ENCODE data around the gene GJD3. TPM values are rescaled to one million over a fixed set of nuclear protein-coding genes. Genes with fewer than 3 reads are reported as not detected.

The GJD3 gene
- total and polyA plus RNA-seq, 9 of the 15 experiments (the other 6 are each of a cell fraction or from before 2014, with no cell fraction given) = 0.17 to 0.38 TPM; not detected in 7

GRCh38 chr17:40351359-40352236, 12.9 kb downstream of the GJD3 start (continued):
- TF ChIP-seq, protein P1, sequence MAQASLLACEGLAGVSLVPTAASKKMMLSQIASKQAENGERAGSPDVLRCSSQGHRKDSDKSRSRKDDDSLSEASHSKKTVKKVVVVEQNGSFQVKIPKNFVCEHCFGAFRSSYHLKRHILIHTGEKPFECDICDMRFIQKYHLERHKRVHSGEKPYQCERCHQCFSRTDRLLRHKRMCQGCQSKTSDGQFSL (CRISPR knock-in tag; IDR thresholded peaks at IDR 0.05) = no peak
- TF ChIP-seq, protein P1 (tag; IDR thresholded peaks at IDR 0.05) = no peak
- TF ChIP-seq HIVEP1 (CRISPR knock-in tag; IDR thresholded peaks at IDR 0.05) (no peak), NR4A1 (CRISPR knock-in tag; IDR thresholded peaks at IDR 0.05) (no peak), NR4A1 (tag; IDR thresholded peaks at IDR 0.05) (no peak), FOXA3 (CRISPR knock-in tag; conservative IDR thresholded peaks at IDR 0.05 in 1 of 2, IDR thresholded peaks at IDR 0.05 in 1 of 2) (no peak), ZBTB1 (CRISPR knock-in tag; IDR thresholded peaks at IDR 0.05; ENCODE audit: borderline replicate concordance, low read depth) (no peak)

DNA sequence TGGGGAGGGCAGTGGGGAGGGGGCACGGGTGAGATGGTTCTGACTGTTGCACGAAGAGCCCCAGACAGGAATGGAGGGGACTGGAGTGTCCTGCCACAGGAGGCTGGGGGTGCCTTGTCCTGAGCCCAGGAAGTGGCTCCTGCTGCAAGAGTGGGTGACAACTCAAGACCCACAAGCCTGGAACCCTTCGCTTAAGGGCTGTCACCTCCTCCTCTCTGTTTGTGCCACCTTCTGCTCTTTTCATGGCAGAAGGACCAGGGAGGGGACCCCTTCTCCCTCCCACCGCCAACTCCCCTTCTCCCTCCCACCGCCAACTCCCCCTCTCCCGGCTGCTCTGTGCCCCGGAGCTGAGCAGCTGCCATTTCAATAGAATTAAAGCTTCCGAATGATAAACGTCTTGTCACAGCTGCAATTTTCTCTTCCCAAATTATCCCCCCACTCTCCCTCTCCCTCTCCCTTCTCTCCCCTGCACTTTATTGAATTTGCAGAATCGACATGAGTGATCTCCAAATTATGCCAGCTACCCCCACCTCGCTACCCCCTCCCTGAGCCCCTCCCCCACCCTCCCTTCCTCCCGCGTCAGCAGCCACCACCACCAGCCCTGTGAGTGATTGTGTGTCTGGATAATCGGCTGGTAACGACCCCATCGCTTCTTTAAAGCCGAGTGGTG, 13.7 kb downstream of the GJD3 start:
- ChIA-PET POLR2A (interaction anchor here (1.1 to 1.3 kb wide), 2 partner anchors 13 to 411 kb away, joined by 3 to 4 read pairs; no protein-coding TSS in a partner anchor), CTCF (ENCODE audit: low intra/inter-chr PET ratio) (no interaction called here)
- intact Hi-C loops (cut with micrococcal nuclease) = loop anchor here (10.0 kb wide), 1 partner anchor 336 kb away; the partner anchor contains the start of gene CSF3
- WGBS (ENCODE audit: insufficient coverage, low coverage, missing lambda C conversion rate) = 65% methylated on average over 7 of the region's 17 CpGs
- BruUV-seq (replicated peaks) = no TSS peak
- Histone ChIP-seq H3K4me3 (no peak overlapping the region), H3K4me2 (ENCODE audit: insufficient read depth, low read length) (no peak overlapping the region), H3K9me1 (ENCODE audit: control insufficient read depth, insufficient read depth, low read length) (no peaks in the 10 kb centered on the region), H4K20me1 (replicated peaks; ENCODE audit: control insufficient read depth, insufficient read depth, low read length) (0 out of 2 replicates have a peak, but pooled peaks cover 3% of the 10 kb centered on the region), H3K9ac (ENCODE audit: insufficient read depth in 1 of 2, low read depth in 2 of 2, low read length in 2 of 2) (no peak overlapping the region), H2AFZ (ENCODE audit: low read depth, low read length) (no peak overlapping the region), H3K27ac (ENCODE audit: extremely low read depth, low read depth, low read length) (no peak overlapping the region), H3K9me3 (replicated peaks; ENCODE audit: control insufficient read depth, insufficient read depth, low read depth, low read length) (no peaks in the 10 kb centered on the region), H3K27me3 (ENCODE audit: control insufficient read depth in 2 of 2, insufficient read depth in 2 of 2, low read length in 2 of 2) (no peaks in the 10 kb centered on the region), H3K36me3 (ENCODE audit: control insufficient read depth, insufficient read depth, low read length) (peaks cover 60% of the 10 kb centered on the region; the same call in 2 of the 3 replicates), H3K79me2 (ENCODE audit: control insufficient read depth, insufficient read depth, low read length) (peaks cover 31% of the 10 kb centered on the region), H3K4me1 (replicated peaks in 1 of 2; ENCODE audit: control insufficient read depth in 2 of 2, insufficient read depth in 2 of 2, low read length in 2 of 2) (peaks cover 23 to 67% of the 10 kb centered on the region in 2 experiments)
- ATAC-seq (no peak), DNase-seq (ENCODE audit: extremely low read depth in 1 of 4, low spot score in 3 of 4) (no peak), FAIRE-seq (no peak)
- in situ Hi-C loops (cut with MboI) = loop anchor here (5.0 to 10.0 kb wide), 3 partner anchors 49 to 336 kb away; partner anchors contain the start of gene CSF3
- TF ChIP-seq E2F3 (CRISPR knock-in tag; IDR thresholded peaks at IDR 0.05) (no peak), COPS2 (conservative IDR thresholded peaks at IDR 0.05) (no peak), EP400 (IDR thresholded peaks at IDR 0.05) (no peak), MBD2 (IDR thresholded peaks at IDR 0.05; ENCODE audit: borderline replicate concordance, low read depth) (no peak), BCL6 (CRISPR knock-in tag; IDR thresholded peaks at IDR 0.05) (no peak), KDM5B (IDR thresholded peaks at IDR 0.05; ENCODE audit: insufficient replicate concordance, low read depth, low read length) (no peak), SMAD1 (IDR thresholded peaks at IDR 0.05; ENCODE audit: low read depth, low read length, partially characterized antibody) (no peak), PCBP2 (IDR thresholded peaks at IDR 0.05; ENCODE audit: low read depth, low read length, poor library complexity, severe bottlenecking) (no peak), MAFG (tag; conservative IDR thresholded peaks at IDR 0.05) (no peak), SAP30 (IDR thresholded peaks at IDR 0.05; ENCODE audit: borderline replicate concordance, insufficient read depth, low read depth, low read length, poor library complexity, severe bottlenecking) (no peak)
- TF ChIP-seq, protein P2, sequence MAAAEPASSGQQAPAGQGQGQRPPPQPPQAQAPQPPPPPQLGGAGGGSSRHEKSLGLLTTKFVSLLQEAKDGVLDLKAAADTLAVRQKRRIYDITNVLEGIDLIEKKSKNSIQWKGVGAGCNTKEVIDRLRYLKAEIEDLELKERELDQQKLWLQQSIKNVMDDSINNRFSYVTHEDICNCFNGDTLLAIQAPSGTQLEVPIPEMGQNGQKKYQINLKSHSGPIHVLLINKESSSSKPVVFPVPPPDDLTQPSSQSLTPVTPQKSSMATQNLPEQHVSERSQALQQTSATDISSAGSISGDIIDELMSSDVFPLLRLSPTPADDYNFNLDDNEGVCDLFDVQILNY (CRISPR knock-in tag; IDR thresholded peaks at IDR 0.05) = no peak

Measured in K562 (cell line).